Endothelial cell of umbilical vein (primary cell): ENCODE results near the gene NDUFA13. TPM values are rescaled to one million over a fixed set of nuclear protein-coding genes. Genes with fewer than 3 reads are reported as not detected.

Experiments used
- BruUV-seq: library from RNA; stranded (reverse); fragments of 400-500 nt; replicated peaks from 2 replicates; lab custom pipeline; 2021; lab: Mats Ljungman, UMichigan
- CTCF ChIA-PET: fragments of 300-600, 350-600 bp; sonication (Branson Sonifier 250); formaldehyde crosslinking; loops from one replicate; lab custom pipeline; 2021; ENCODE audit warnings: antibody characterized with exemption, inconsistent platforms; lab: Charles Lee
- POLR2A ChIA-PET: fragments of 300-600, 350-600 bp; sonication (Branson Sonifier 250); formaldehyde crosslinking; loops from one replicate; lab custom pipeline; 2021; ENCODE audit warnings: antibody characterized with exemption, inconsistent platforms; lab: Charles Lee
- DNase-seq: peaks from one replicate; pipeline ENCODE4 v3.0.0-alpha.2; 2011; ENCODE audit warnings: low read depth, low spot score
- FAIRE-seq: peaks from 2 replicates; lab custom pipeline; 2011; peaks lifted over from hg19 to GRCh38; lab: Jason Lieb, UNC
- H2AFZ ChIP-seq: 2 replicates; pipeline ENCODE4 v1.6.0; 2012; ENCODE audit warnings: low read depth, low read length, control low read depth, inconsistent platforms
- H3K27ac ChIP-seq: 2 replicates; pipeline ENCODE4 v1.5.1; 2011; ENCODE audit warnings: low read depth, mild to moderate bottlenecking, control low read depth, low read length, moderate library complexity; ENCODE audit not compliant: insufficient read depth
- H3K27me3 ChIP-seq, 2 experiments: 2 replicates each; pipeline versions ENCODE4 v1.6.0 to v1.6.1; 2011; ENCODE audit warnings: low read length in 2 of 2, mixed read lengths in 1 of 2; ENCODE audit not compliant: control insufficient read depth in 2 of 2, insufficient read depth in 2 of 2
- H3K36me3 ChIP-seq, 2 experiments: 2 replicates in 1 of 2; 3 replicates in 1 of 2; pipeline ENCODE4 v1.5.1; 2011; ENCODE audit warnings: low read length in 2 of 2, mild to moderate bottlenecking in 1 of 2, moderate library complexity in 1 of 2; ENCODE audit not compliant: control insufficient read depth in 2 of 2, insufficient read depth in 2 of 2; ENCODE audit errors: extremely low read depth in 1 of 2
- H3K4me1 ChIP-seq: 3 replicates; pipeline ENCODE4 v1.5.1; 2011; ENCODE audit warnings: mild to moderate bottlenecking, low read length; ENCODE audit not compliant: control insufficient read depth, insufficient read depth; ENCODE audit errors: extremely low read depth
- H3K4me2 ChIP-seq: 2 replicates; pipeline ENCODE4 v1.6.1; 2011; ENCODE audit warnings: low read length, control low read depth, mixed read lengths; ENCODE audit not compliant: insufficient read depth
- H3K4me3 ChIP-seq, 3 experiments: fragments of 200-600 bp in 1 of 3; sonication (generic), shearing (Covaris generic) in 1 of 3; replicated peaks in 1 of 3; 2 replicates each; pipeline ENCODE4 v1.5.1; 2011 to 2016; ENCODE audit warnings: control low read depth in 3 of 3, low read length in 3 of 3, mild to moderate bottlenecking in 2 of 3, inconsistent platforms in 1 of 3, low read depth in 1 of 3, moderate library complexity in 1 of 3; ENCODE audit not compliant: insufficient read depth in 1 of 3
- H3K79me2 ChIP-seq: 2 replicates; pipeline ENCODE4 v1.6.0; 2012; ENCODE audit warnings: low read length, inconsistent platforms; ENCODE audit not compliant: control insufficient read depth, insufficient read depth
- H3K9ac ChIP-seq: replicated peaks from 2 replicates; pipeline ENCODE3; 2011; ENCODE audit warnings: low read length, control low read depth; ENCODE audit not compliant: insufficient read depth; ENCODE audit errors: extremely low read depth
- H3K9me1 ChIP-seq: replicated peaks from 3 replicates; pipeline ENCODE4 v1.6.0; 2011; ENCODE audit warnings: mild to moderate bottlenecking, low read length; ENCODE audit not compliant: control insufficient read depth, insufficient read depth; ENCODE audit errors: extremely low read depth
- H3K9me3 ChIP-seq: replicated peaks from 2 replicates; pipeline ENCODE4 v1.5.1; 2012; ENCODE audit warnings: low read length, inconsistent platforms; ENCODE audit not compliant: control insufficient read depth, insufficient read depth
- H4K20me1 ChIP-seq: replicated peaks from 2 replicates; pipeline ENCODE3; 2011; ENCODE audit warnings: mild to moderate bottlenecking, low read length; ENCODE audit not compliant: control insufficient read depth, insufficient read depth; ENCODE audit errors: extremely low read depth
- CTCF ChIP-seq, 2 donors: IDR thresholded peaks; 1 replicate in 1 of 2; 2 replicates in 1 of 2; pipeline ENCODE4 v1.5.1; 2011; ENCODE audit warnings: low read length in 2 of 2, mild to moderate bottlenecking in 2 of 2, moderate library complexity in 2 of 2, control low read depth in 1 of 2, inconsistent platforms in 1 of 2, low read depth in 1 of 2; ENCODE audit not compliant: insufficient read depth in 1 of 2; ENCODE audit errors: extremely low read depth in 1 of 2
- EZH2 ChIP-seq: IDR thresholded peaks from 2 replicates; pipeline ENCODE4 v1.6.1; 2012; ENCODE audit warnings: borderline replicate concordance, low read depth, mild to moderate bottlenecking, moderate library complexity, low read length, inconsistent platforms; ENCODE audit not compliant: severe bottlenecking
- GATA2 ChIP-seq: IDR thresholded peaks from 2 replicates; pipeline ENCODE4 v1.7.0; 2011; ENCODE audit warnings: low read depth, mild to moderate bottlenecking, moderate library complexity, mixed read lengths, low read length; ENCODE audit not compliant: insufficient read length, insufficient read depth
- JUN ChIP-seq: IDR thresholded peaks from 2 replicates; pipeline ENCODE4 v1.6.1; 2011; ENCODE audit warnings: borderline replicate concordance, low read depth; ENCODE audit not compliant: insufficient read length, insufficient read depth
- MAX ChIP-seq: IDR thresholded peaks from 2 replicates; pipeline ENCODE4 v1.6.1; 2011; ENCODE audit not compliant: insufficient read depth, insufficient read length
- POLR2A ChIP-seq: IDR thresholded peaks from 2 replicates; pipeline ENCODE4 v1.6.1; 2012; ENCODE audit warnings: low read depth, mild to moderate bottlenecking, control low read depth, low read length
- POLR2AphosphoS5 ChIP-seq: IDR thresholded peaks from 2 replicates; pipeline ENCODE4 v1.6.1; 2012; ENCODE audit warnings: low read depth, mild to moderate bottlenecking, control low read depth, low read length, moderate library complexity; ENCODE audit not compliant: insufficient read depth
- dilution Hi-C: fragments of 300-500 bp; cut with MboI; formaldehyde crosslinking; loops from one replicate; pipeline ENCODE4 v1.15.0; 2019; ENCODE audit warnings: low sequenced_read_pairs; ENCODE audit not compliant: extremely low pct_ligation_motif_present
- intact Hi-C: fragments of 100-400 bp; cut with micrococcal nuclease; formaldehyde crosslinking; loops from one replicate; pipeline ENCODE4 v1.10.0; 2022
- polyA plus RNA-seq, 4 experiments: library from polyadenylated mRNA; depleted of rRNA in 3 of 4; stranded (reverse) in 3 of 4; unstranded in 1 of 4; fragments of >200 nt; gene quantifications; 2 replicates each; pipeline versions ENCODE4 v1.2.1 to v1.2.3, GENCODE V29; 2011 to 2012; ENCODE audit warnings: missing spikeins in 1 of 4
- total RNA-seq: library from RNA; stranded (reverse); gene quantifications from 2 replicates; pipeline ENCODE4 v1.2.3, GENCODE V29; 2021

The NDUFA13 gene
- total and polyA plus RNA-seq, 2 donors (not counting 3 experiments of a cell fraction or from before 2014, with no cell fraction given), result 246 to 799 TPM

- intact Hi-C loops (no loop called here), dilution Hi-C loops (no loop called here)
- no peaks in the 10 kb centered on the region for H3K9me3 ChIP-seq
- no peak overlapping the region for H3K27ac ChIP-seq
- TF ChIP-seq POLR2AphosphoS5 (no peak), POLR2A (no peak), JUN (no peak), EZH2 (no peak), GATA2 (no peak), MAX (no peak), CTCF (IDR thresholded peaks at IDR 0.05; ENCODE audit: extremely low read depth in 1 of 2, insufficient read depth in 1 of 2, low read depth in 1 of 2, low read length in 2 of 2) (no peak)
- no peak overlapping the region for H2AFZ ChIP-seq
- DNase-seq (no peak), FAIRE-seq (no peak)
- no peaks in the 10 kb centered on the region for H4K20me1 ChIP-seq
- no TSS peak for BruUV-seq
- no peak overlapping the region for H3K4me2 ChIP-seq
- no peaks in the 10 kb centered on the region for H3K4me1 ChIP-seq
- no peak overlapping the region for H3K9ac ChIP-seq
- POLR2A ChIA-PET, result no interaction called here
- no peaks in the 10 kb centered on the region for H3K79me2 ChIP-seq
- H3K27me3 ChIP-seq, result peaks cover 22 to 25% of the 10 kb centered on the region in 2 experiments
- H3K36me3 ChIP-seq, result no peaks in the 10 kb centered on the region
- H3K9me1 ChIP-seq, result no peaks in the 10 kb centered on the region
- H3K4me3 ChIP-seq, result no peak overlapping the region
- CTCF ChIA-PET, result interaction anchor here (1.0 to 1.4 kb wide), 3 partner anchors 17 to 87 kb away, joined by 3 to 5 read pairs (median 3); no protein-coding TSS in a partner anchor
These were observed 19.5 kb downstream of the NDUFA13 start for GRCh38 chr19:19535311-19536191.
